NCI-H446 treated with DMSO at 0.1 percent for 48 hours (cell line): Measurements from ENCODE around the gene SLC35G6.
"Not testable (repeated sequence)": the region's sequence is repeated elsewhere in the genome, so short reads cannot be mapped to it uniquely, and the experiment has no call there.

Experiments used
- DNase-seq: peaks from one replicate; lab custom pipeline; 2025; lab: John Stamatoyannopoulos, UW

Gene SLC35G6

GRCh38 chr17:7460850-7461660, 20.2 kb upstream of the SLC35G6 start:
- DNase-seq: no peak

DNA sequence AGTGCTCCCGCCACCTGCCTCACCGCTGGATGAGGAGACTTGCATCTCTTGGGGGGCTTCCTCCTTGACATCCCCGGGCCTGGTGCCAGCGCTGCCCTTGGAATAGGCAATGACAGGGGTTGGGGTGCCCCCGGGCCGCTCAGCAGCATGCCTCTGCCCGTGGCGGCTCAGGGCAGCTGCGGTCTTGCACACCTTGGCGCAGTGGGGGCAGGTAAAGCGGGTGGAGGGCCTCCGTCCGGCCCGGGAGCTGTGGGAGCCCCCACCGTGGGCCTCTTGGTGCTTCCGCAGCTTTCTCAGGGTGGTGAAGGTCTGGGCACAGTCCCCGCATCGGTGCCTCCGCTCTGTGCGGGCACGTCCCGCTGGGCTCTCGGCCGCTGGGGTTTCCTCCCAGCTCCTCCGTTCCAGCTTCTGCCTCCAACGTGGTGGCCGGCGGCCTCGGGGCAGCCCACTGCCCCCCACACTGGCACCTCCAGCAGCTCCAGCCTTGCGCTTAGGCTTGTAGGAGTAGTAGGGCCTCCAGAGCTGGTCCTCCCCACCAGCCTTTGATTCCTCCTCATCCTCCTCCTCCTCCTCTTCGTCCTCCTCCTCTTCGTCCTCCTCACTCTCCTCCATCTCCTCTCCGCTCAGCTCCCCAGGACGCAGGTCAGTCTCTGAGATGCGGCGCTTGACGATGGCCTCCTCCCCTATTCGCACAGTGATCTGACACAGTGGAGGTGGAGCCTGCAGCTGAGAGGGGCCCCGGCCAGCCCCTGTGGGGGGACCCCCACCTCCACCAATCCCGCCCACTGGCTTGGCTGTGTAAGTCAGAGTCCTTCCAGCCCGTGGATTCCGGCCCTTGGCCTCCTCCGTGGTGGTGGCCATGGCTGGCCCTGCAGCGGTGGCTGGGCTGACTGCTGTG, 18.5 kb upstream of the SLC35G6 start:
- DNase-seq: no peak

- no peak for DNase-seq
Measured at GRCh38 chr17:7463372-7463846, 17.8 kb upstream of the SLC35G6 start.

GRCh38 chr17:7464081-7464480, 17.2 kb upstream of the SLC35G6 start:
- no peak for DNase-seq

GRCh38 chr17:7465597-7466275, 15.5 kb upstream of the SLC35G6 start:
- no peak for DNase-seq

- DNase-seq: no peak
Measured at GRCh38 chr17:7466318-7466638, 15.0 kb upstream of the SLC35G6 start.

DNA sequence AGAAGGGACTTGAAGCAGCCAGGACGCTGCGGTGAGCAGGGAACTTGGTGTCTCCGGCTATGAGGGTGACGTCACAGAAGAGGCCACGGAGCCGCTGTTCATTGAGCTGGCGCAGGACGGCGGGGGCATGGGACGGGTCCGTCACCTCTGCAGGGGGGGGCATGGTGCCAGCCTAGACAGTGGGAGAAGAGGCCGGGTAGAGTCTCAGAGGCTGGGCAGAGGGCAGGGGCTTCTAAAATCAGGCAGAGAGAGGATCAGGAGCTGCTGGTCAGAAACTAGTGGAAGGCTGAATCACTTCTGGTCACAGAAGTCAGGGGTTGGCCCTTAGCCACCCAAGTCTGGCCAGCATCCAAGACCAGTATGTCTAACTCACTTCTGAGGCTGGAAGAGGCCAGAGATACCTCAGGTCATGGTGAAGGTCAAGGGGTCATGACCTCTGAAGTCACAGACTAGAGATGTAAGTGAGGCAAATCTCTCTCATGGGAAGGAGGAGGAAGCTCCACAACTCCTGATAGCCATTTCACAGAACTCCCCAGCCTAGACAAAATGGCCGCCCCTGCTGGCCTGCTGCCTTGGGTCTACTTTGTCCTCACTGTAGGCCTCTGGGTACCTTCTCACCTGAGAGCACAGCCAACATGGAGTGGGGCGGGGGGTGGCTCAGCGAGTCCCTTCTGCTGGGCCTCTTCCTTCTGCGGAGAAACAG, 14.5 kb upstream of the SLC35G6 start:
- DNase-seq: no peak

DNA sequence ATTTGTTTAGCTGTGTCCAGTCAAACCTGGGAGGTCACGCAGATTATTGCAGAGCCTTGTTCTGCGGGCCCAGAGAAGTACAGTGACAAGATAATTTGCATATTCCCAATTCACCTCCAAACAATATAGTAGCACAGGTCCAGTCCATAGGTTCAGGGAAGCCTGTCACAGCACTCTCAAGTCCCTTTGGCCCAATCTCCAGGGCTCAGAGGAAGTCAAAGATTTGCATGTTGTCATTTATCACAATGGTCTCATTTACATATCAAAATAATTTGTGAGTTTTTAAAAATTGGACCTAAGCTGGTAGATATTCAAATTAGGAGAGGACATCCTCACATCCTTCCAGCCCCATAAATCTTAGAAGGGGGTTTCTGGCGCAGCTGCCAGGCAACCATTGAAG, 13.7 kb upstream of the SLC35G6 start:
- no peak for DNase-seq

DNA sequence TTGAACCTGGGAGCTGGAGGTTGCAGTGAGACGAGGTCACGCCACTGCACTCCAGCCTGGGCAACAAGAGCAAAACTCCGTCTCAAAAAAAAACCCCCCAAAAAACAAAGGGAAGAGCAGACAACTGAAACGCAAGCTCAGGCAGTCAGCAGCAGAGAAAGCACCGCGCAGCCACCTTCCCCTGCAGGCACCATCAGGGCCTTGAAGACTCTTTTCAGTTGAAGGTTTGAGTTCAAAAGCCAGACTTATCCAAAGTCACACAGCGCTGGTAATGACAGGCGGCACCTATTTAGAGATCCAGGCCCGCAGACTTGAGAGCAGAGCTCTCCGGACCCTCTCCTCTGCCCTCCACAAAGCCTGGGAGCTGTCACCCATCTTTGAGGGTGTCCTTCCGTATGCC, 13.0 kb upstream of the SLC35G6 start:
- DNase-seq: no peak

DNA sequence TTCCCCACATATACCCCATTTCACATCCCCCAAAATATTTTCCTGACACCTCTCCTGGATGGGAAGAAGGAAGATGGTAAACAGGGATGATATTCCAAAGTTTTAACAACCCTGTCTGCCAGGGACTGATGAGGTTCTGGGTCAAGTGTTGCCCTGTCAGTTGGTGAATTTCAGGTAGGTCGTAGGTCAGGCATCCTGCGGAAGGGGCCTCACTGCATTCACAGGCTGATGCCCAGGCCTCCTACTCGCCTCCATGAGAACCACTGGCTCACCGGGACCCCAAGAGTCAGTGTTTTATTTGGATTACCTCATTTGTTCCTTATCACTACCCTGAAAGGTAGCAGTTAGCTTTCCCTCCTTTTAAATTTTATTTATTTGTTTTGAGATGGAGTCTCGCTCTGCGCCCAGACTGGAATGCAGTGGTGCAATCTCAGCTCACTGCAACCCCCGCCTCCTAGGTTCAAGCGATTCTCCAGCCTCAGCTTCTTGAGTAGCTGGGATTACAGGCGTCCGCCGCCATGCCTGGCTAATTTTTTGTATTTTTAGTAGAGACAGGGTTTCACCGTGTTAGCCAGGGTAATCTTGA, 12.3 kb upstream of the SLC35G6 start:
- no peak for DNase-seq

GRCh38 chr17:7469843-7470242, 11.4 kb upstream of the SLC35G6 start:
- not testable (repeated sequence) for DNase-seq

DNA sequence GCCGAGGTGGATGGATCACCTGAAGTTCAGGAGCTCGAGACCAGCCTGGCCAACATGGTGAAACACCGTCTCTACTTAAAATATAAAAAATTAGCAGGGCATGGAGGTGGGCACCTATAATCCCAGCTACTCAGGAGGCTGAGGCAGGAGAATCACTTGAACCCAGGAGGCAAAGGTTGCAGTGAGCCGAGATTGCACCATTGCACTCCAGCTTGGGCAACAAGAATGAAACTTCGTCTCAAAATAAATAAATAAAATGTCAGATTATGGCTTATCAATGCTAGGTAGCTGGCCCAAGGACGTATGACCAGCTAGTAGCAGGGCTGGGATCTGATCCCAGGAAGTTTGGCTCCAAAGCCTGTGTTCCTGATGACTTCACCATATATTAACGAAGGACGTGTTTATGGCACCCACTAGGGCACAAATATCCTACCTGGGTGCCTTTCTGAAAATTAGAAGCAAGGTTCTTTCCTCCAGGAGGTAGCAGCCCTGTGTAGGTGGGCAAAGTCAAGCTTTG, 10.7 kb upstream of the SLC35G6 start:
- DNase-seq: not testable (repeated sequence)

GRCh38 chr17:7471729-7472128, 9.5 kb upstream of the SLC35G6 start:
- DNase-seq: no peak

GRCh38 chr17:7474767-7475166, 6.5 kb upstream of the SLC35G6 start:
- DNase-seq: not testable (repeated sequence)

- DNase-seq: no peak
Measured at GRCh38 chr17:7475764-7476422, 5.4 kb upstream of the SLC35G6 start.

GRCh38 chr17:7476494-7476893, 4.8 kb upstream of the SLC35G6 start:
- DNase-seq: no peak

DNA sequence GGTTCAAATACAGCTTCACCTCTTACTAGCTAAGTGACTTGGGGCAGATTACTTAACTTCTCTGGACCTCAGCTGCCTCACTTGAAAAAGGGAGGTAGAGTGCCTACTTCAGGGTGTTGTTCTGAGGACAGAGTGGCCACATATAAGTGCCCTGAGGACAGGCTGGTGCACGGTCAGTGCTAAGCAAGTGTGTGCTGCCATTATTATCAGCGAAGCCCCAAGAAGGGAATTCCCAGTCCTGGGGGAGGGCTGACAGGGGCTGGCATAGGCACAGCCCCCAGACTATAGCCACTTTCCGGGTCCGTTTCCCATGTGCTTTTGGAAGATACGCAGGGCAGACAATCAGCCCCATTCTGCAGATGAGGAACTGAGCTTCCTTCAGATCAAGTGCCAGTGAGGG, 4.3 kb upstream of the SLC35G6 start:
- no peak for DNase-seq

DNA sequence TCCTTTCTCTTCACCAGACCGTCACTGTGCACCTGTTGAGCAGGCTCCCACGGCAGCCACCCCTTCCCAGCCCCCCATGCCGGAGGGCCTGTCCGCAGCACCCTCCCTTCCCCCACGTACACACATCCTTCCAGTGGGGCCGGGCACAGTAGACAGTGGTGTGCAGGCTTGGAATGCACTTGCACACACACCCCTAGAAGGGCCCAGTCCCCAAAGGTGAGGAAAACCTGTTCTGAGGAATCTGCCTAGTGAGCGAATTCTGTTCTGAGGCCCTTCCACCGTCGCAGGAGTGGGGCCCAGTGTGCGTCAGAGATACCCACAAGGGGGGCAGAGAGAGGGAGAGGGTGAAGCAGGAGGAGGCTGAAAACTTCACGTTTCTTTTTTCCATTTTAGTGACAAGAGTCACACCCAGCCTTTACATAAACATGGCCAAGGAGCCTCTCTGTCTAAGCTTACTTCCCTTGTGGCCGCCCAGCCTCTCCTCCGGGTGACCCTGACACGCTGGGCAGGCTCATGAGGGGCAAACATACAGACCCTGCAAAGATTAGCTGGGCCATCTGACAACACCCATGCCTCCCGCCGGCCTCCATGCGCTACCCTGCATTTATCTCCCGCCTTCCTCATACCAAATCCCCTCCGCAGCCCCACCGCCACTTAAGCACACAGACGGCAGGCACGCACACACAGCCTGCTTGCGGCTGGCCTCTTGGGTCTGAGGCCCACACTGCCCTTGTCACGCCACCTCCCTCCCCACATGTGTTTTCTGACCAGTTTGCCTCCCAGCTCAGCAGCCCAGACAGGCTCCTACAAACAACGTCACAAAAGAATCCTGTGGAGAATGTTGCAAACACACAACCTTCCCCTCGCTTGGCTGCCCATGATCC, 3.6 kb upstream of the SLC35G6 start:
- DNase-seq: no peak

GRCh38 chr17:7478276-7479212, 2.7 kb upstream of the SLC35G6 start:
- no peak for DNase-seq
